ENCODE measurements around the gene GLB1L2.
"Not testable (repeated sequence)": the region's sequence is repeated elsewhere in the genome, so short reads cannot be mapped to it uniquely, and the experiment has no call there.

The GLB1L2 gene

GRCh38 chr11:134321373-134321772 lies 10.4 kb upstream of the GLB1L2 start:
- DNase-seq (ENCODE audit: low spot score); FAIRE-seq: not testable (repeated sequence)

- DNase-seq (ENCODE audit: low spot score): no peak
- FAIRE-seq: no peak
Observed at GRCh38 chr11:134322553-134322952, 9.2 kb upstream of the GLB1L2 start.

- no peak for DNase-seq (ENCODE audit: low spot score)
- no peak for FAIRE-seq
Observed at GRCh38 chr11:134328433-134328832, 3.4 kb upstream of the GLB1L2 start.

- FAIRE-seq (no peak), DNase-seq (ENCODE audit: low spot score) (no peak)
Observed at GRCh38 chr11:134330611-134331353, 1.0 kb upstream of the GLB1L2 start.

- no peak for FAIRE-seq
- no peak for DNase-seq (ENCODE audit: low spot score)
Observed at GRCh38 chr11:134332189-134332631, 422 bp downstream of the GLB1L2 start.

GRCh38 chr11:134332782-134333181 lies 994 bp downstream of the GLB1L2 start:
- DNase-seq (ENCODE audit: low spot score) (no peak), FAIRE-seq (no peak)

GRCh38 chr11:134333312-134333711 lies 1.5 kb downstream of the GLB1L2 start:
- no peak for DNase-seq (ENCODE audit: low spot score)
- FAIRE-seq: no peak

GRCh38 chr11:134333946-134334345 lies 2.2 kb downstream of the GLB1L2 start:
- FAIRE-seq (no peak), DNase-seq (ENCODE audit: low spot score) (no peak)

GRCh38 chr11:134334796-134335571 lies 3.2 kb downstream of the GLB1L2 start:
- DNase-seq (ENCODE audit: low spot score): no peak
- FAIRE-seq: no peak

- DNase-seq (ENCODE audit: low spot score) (no peak), FAIRE-seq (no peak)
Observed at GRCh38 chr11:134337051-134337450, 5.3 kb downstream of the GLB1L2 start.

- FAIRE-seq: no peak
- DNase-seq (ENCODE audit: low spot score): no peak
Observed at GRCh38 chr11:134338068-134338467, 6.3 kb downstream of the GLB1L2 start.

GRCh38 chr11:134338654-134339053 lies 6.9 kb downstream of the GLB1L2 start:
- DNase-seq (ENCODE audit: low spot score) (no peak), FAIRE-seq (no peak)

GRCh38 chr11:134339756-134340155 lies 8.0 kb downstream of the GLB1L2 start:
- FAIRE-seq (no peak), DNase-seq (ENCODE audit: low spot score) (no peak)

GRCh38 chr11:134340354-134340964 lies 8.7 kb downstream of the GLB1L2 start:
- FAIRE-seq (no peak), DNase-seq (ENCODE audit: low spot score) (no peak)

- DNase-seq (ENCODE audit: low spot score) (no peak), FAIRE-seq (no peak)
Observed at GRCh38 chr11:134341805-134342571, 10.2 kb downstream of the GLB1L2 start.

GRCh38 chr11:134342572-134343340 lies 11.0 kb downstream of the GLB1L2 start:
- DNase-seq (ENCODE audit: low spot score) (no peak), FAIRE-seq (no peak)

- FAIRE-seq: no peak
- no peak for DNase-seq (ENCODE audit: low spot score)
Observed at GRCh38 chr11:134343646-134344045, 11.9 kb downstream of the GLB1L2 start.

GRCh38 chr11:134344497-134345236 lies 12.9 kb downstream of the GLB1L2 start:
- FAIRE-seq; DNase-seq (ENCODE audit: low spot score): not testable (repeated sequence)

GRCh38 chr11:134345237-134345550 lies 13.4 kb downstream of the GLB1L2 start:
- FAIRE-seq: no peak
- DNase-seq (ENCODE audit: low spot score): no peak

All from urothelium cell line (cell line).